Measurements from ENCODE around the gene CDKN2A. TPM values are rescaled to one million over a fixed set of nuclear protein-coding genes. Genes with fewer than 3 reads are reported as not detected.
"Not testable (repeated sequence)": the region's sequence is repeated elsewhere in the genome, so short reads cannot be mapped to it uniquely, and the experiment has no call there.

The CDKN2A gene
- total RNA-seq, 1 experiment from 2014 or later, result not detected

- H3K36me3 Mint-ChIP-seq (ENCODE audit: insufficient read depth, unreplicated experiment), result no peaks in the 10 kb centered on the region
These were observed 32.6 kb downstream of the CDKN2A start for GRCh38 chr9:21961569-21961968.

GRCh38 chr9:21959268-21959667 lies 34.9 kb downstream of the CDKN2A start:
- POLR2A ChIA-PET; H3K9me3 Mint-ChIP-seq (ENCODE audit: unreplicated experiment); intact Hi-C loops (cut with micrococcal nuclease); H3K4me3 Mint-ChIP-seq (ENCODE audit: unreplicated experiment); H3K27ac Mint-ChIP-seq (ENCODE audit: low read depth, unreplicated experiment); BruUV-seq (replicated peaks); H3K36me3 Mint-ChIP-seq (ENCODE audit: insufficient read depth, unreplicated experiment); H3K4me1 Mint-ChIP-seq (ENCODE audit: insufficient read depth, unreplicated experiment); DNase-seq (ENCODE audit: unreplicated experiment); CTCF ChIA-PET; H3K27me3 Mint-ChIP-seq (ENCODE audit: insufficient read depth, unreplicated experiment): not testable (repeated sequence)

More at GRCh38 chr9:21961569-21961968, 32.6 kb downstream of the CDKN2A start:
- ChIA-PET POLR2A (no interaction called here), CTCF (no interaction called here)
- intact Hi-C loops (cut with micrococcal nuclease), result no loop called here
- BruUV-seq (replicated peaks), result no TSS peak
- Mint-ChIP-seq H3K4me1 (ENCODE audit: insufficient read depth, unreplicated experiment) (no peaks in the 10 kb centered on the region), H3K4me3 (ENCODE audit: unreplicated experiment) (no peak overlapping the region), H3K27me3 (ENCODE audit: insufficient read depth, unreplicated experiment) (no peaks in the 10 kb centered on the region), H3K27ac (ENCODE audit: low read depth, unreplicated experiment) (no peak overlapping the region), H3K9me3 (ENCODE audit: unreplicated experiment) (no peaks in the 10 kb centered on the region)
- TF ChIP-seq CTCF (IDR thresholded peaks at IDR 0.05; ENCODE audit: unreplicated experiment), result no peak
- DNase-seq (ENCODE audit: unreplicated experiment), result no peak

- Mint-ChIP-seq H3K4me3 (ENCODE audit: unreplicated experiment) (no peak overlapping the region), H3K4me1 (ENCODE audit: insufficient read depth, unreplicated experiment) (no peaks in the 10 kb centered on the region), H3K36me3 (ENCODE audit: insufficient read depth, unreplicated experiment) (no peaks in the 10 kb centered on the region), H3K27me3 (ENCODE audit: insufficient read depth, unreplicated experiment) (no peaks in the 10 kb centered on the region), H3K9me3 (ENCODE audit: unreplicated experiment) (no peaks in the 10 kb centered on the region), H3K27ac (ENCODE audit: low read depth, unreplicated experiment) (no peak overlapping the region)
- no peak for DNase-seq (ENCODE audit: unreplicated experiment)
- TF ChIP-seq CTCF (IDR thresholded peaks at IDR 0.05; ENCODE audit: unreplicated experiment), result no peak
- ChIA-PET CTCF (no interaction called here), POLR2A (no interaction called here)
- no TSS peak for BruUV-seq (replicated peaks)
- intact Hi-C loops (cut with micrococcal nuclease), result no loop called here
These were observed 35.4 kb downstream of the CDKN2A start for GRCh38 chr9:21958833-21959232.

- H3K9me3 Mint-ChIP-seq (ENCODE audit: unreplicated experiment), result no peaks in the 10 kb centered on the region
- BruUV-seq (replicated peaks), result no TSS peak
- no peaks in the 10 kb centered on the region for H3K4me1 Mint-ChIP-seq (ENCODE audit: insufficient read depth, unreplicated experiment)
- POLR2A ChIA-PET, result no interaction called here
- CTCF ChIA-PET, result no interaction called here
- intact Hi-C loops (cut with micrococcal nuclease), result no loop called here
- H3K36me3 Mint-ChIP-seq (ENCODE audit: insufficient read depth, unreplicated experiment), result no peaks in the 10 kb centered on the region
- H3K27ac Mint-ChIP-seq (ENCODE audit: low read depth, unreplicated experiment), result no peak overlapping the region
- no peaks in the 10 kb centered on the region for H3K27me3 Mint-ChIP-seq (ENCODE audit: insufficient read depth, unreplicated experiment)
- no peak for DNase-seq (ENCODE audit: unreplicated experiment)
- H3K4me3 Mint-ChIP-seq (ENCODE audit: unreplicated experiment), result no peak overlapping the region
- no peak for TF ChIP-seq CTCF (IDR thresholded peaks at IDR 0.05; ENCODE audit: unreplicated experiment)
These were observed 48.6 kb downstream of the CDKN2A start for GRCh38 chr9:21945606-21946005.

- POLR2A ChIA-PET, result no interaction called here
- no peak for TF ChIP-seq CTCF (IDR thresholded peaks at IDR 0.05; ENCODE audit: unreplicated experiment)
These were observed 50.7 kb downstream of the CDKN2A start for GRCh38 chr9:21943464-21943863.

More at GRCh38 chr9:21943464-21943863, 50.7 kb downstream of the CDKN2A start:
- CTCF ChIA-PET, result no interaction called here
- H3K27me3 Mint-ChIP-seq (ENCODE audit: insufficient read depth, unreplicated experiment), result no peaks in the 10 kb centered on the region
- no peaks in the 10 kb centered on the region for H3K36me3 Mint-ChIP-seq (ENCODE audit: insufficient read depth, unreplicated experiment)
- H3K4me3 Mint-ChIP-seq (ENCODE audit: unreplicated experiment), result no peak overlapping the region
- no peaks in the 10 kb centered on the region for H3K4me1 Mint-ChIP-seq (ENCODE audit: insufficient read depth, unreplicated experiment)
- no TSS peak for BruUV-seq (replicated peaks)
- intact Hi-C loops (cut with micrococcal nuclease), result no loop called here
- H3K9me3 Mint-ChIP-seq (ENCODE audit: unreplicated experiment), result no peaks in the 10 kb centered on the region
- DNase-seq (ENCODE audit: unreplicated experiment), result no peak
- no peak overlapping the region for H3K27ac Mint-ChIP-seq (ENCODE audit: low read depth, unreplicated experiment)

Measured in MCF 10A (cell line).